K562 (cell line): Measurements from ENCODE around the gene DIP2A. TPM values are rescaled to one million over a fixed set of nuclear protein-coding genes. Genes with fewer than 3 reads are reported as not detected.

Experiments
- ARID4B ChIP-seq: sonication (generic); formaldehyde crosslinking; IDR thresholded peaks from 2 replicates; pipeline ENCODE4 v1.8.0; 2022; ENCODE audit warnings: mild to moderate bottlenecking, missing genetic modification reagents
- CBX2 ChIP-seq: fragments of 200-600 bp; sonication (generic); IDR thresholded peaks from one replicate; pipeline ENCODE4 v1.6.1; 2012; ENCODE audit warnings: mild to moderate bottlenecking, low read length, inconsistent platforms; ENCODE audit not compliant: insufficient read depth, poor library complexity, severe bottlenecking
- CCNT2 ChIP-seq: IDR thresholded peaks from 2 replicates; pipeline ENCODE4 v1.6.1; 2011; ENCODE audit warnings: borderline replicate concordance, low read depth, mild to moderate bottlenecking, moderate library complexity, mixed read lengths, low read length; ENCODE audit not compliant: insufficient read length; ENCODE audit errors: extremely low read depth
- CHCHD3 ChIP-seq: fragments of 250-450 bp; sonication (Bioruptor Pico); IDR thresholded peaks from 2 replicates; pipeline ENCODE4 v2.1.2; 2022; ENCODE audit warnings: mild to moderate bottlenecking
- FOSL1 ChIP-seq: fragments of 200-800 bp; sonication (Bioruptor generic); conservative IDR thresholded peaks from 2 replicates; pipeline ENCODE4 v1.6.1; 2016; ENCODE audit warnings: missing genetic modification characterization, missing compliant biosample characterization
- GMEB1 ChIP-seq: fragments of 250-450 bp; sonication (Bioruptor Pico); IDR thresholded peaks from 2 replicates; pipeline ENCODE4 v1.4.0; 2020; ENCODE audit warnings: mild to moderate bottlenecking
- ID3 ChIP-seq, 2 experiments: fragments of 250-450 bp in 1 of 2; fragments of 450-650 bp in 1 of 2; sonication (Bioruptor Pico) in 1 of 2; IDR thresholded peaks; 2 replicates each; pipeline versions ENCODE4 v1.6.1 to v1.8.0; 2016 to 2021; ENCODE audit warnings: mild to moderate bottlenecking in 2 of 2, moderate library complexity in 2 of 2, missing compliant biosample characterization in 1 of 2, missing genetic modification characterization in 1 of 2
- MCM5 ChIP-seq: fragments of 450-650 bp; IDR thresholded peaks from 2 replicates; pipeline ENCODE4 v1.6.1; 2016; ENCODE audit warnings: low read depth
- MLLT1 ChIP-seq, 2 experiments: fragments of 450-650 bp; IDR thresholded peaks; 2 replicates each; pipeline ENCODE4 v1.6.1; 2016
- NR1H2 ChIP-seq: sonication (generic); formaldehyde crosslinking; IDR thresholded peaks from 2 replicates; pipeline ENCODE4 v1.4.0; 2020; ENCODE audit warnings: mild to moderate bottlenecking, missing genetic modification reagents
- PHF21A ChIP-seq: fragments of 450-650 bp; IDR thresholded peaks from 2 replicates; pipeline ENCODE4 v1.6.1; 2017; ENCODE audit warnings: low read depth, borderline replicate concordance
- POLR2AphosphoS5 ChIP-seq: IDR thresholded peaks from 2 replicates; pipeline ENCODE4 v1.6.1; 2011; ENCODE audit warnings: mild to moderate bottlenecking, low read depth, low read length, moderate library complexity; ENCODE audit not compliant: control insufficient read depth, insufficient read depth
- RBM25 ChIP-seq: fragments of 200-400 bp; formaldehyde crosslinking; IDR thresholded peaks from 2 replicates; pipeline ENCODE4 v1.6.1; 2018; ENCODE audit warnings: low read length, low read depth, moderate library complexity; ENCODE audit not compliant: severe bottlenecking
- TCF7L2 ChIP-seq: fragments of 150-350 bp; IDR thresholded peaks from 2 replicates; pipeline ENCODE4 v1.6.1; 2016; ENCODE audit warnings: low read depth, mild to moderate bottlenecking, low read length, moderate library complexity
- ZBTB17 ChIP-seq: fragments of 450-650 bp; formaldehyde crosslinking; IDR thresholded peaks from 2 replicates; pipeline ENCODE4 v1.4.0; 2020; ENCODE audit warnings: mild to moderate bottlenecking
- ZBTB9 ChIP-seq: fragments of 450-650 bp; formaldehyde crosslinking; IDR thresholded peaks from 2 replicates; pipeline ENCODE4 v1.4.0; 2020; ENCODE audit warnings: mild to moderate bottlenecking, moderate library complexity
- polyA plus RNA-seq, 8 experiments: library from polyadenylated mRNA; depleted of rRNA in 4 of 8; stranded (reverse) in 5 of 8; unstranded in 3 of 8; fragments of >200 nt; fragmentation: Nextera tagmentation in 2 of 8; fragmentation: Illumina TruSeq in 1 of 8; extraction: Ambion mirVana in 2 of 8; extraction: Trizol in 1 of 8; gene quantifications; 2 replicates each; pipeline versions ENCODE4 v1.2.1 to v1.2.3, GENCODE V29; 2011 to 2014; ENCODE audit warnings: inconsistent platforms in 1 of 8, missing spikeins in 1 of 8
- total RNA-seq, 7 experiments: library from RNA; depleted of rRNA in 6 of 7; stranded (reverse); fragments of >200 nt in 6 of 7; fragmentation: Illumina TruSeq in 2 of 7; extraction: Trizol in 2 of 7; gene quantifications; 2 replicates each; pipeline versions ENCODE4 v1.2.1 to v1.2.3, GENCODE V29; 2011 to 2021; ENCODE audit warnings: low replicate concordance in 1 of 7

The DIP2A gene
- total and polyA plus RNA-seq, 9 of the 15 experiments (the other 6 are each of a cell fraction or from before 2014, with no cell fraction given) = 4.3 to 34.5 (median 20.3) TPM

- TF ChIP-seq ARID4B (CRISPR knock-in tag) (peak; percentile 14; the same call in 1 of the 2 replicates), FOSL1 (tag) (peak; percentile 77), MLLT1 (IDR thresholded peaks at IDR 0.05) (peak in 1 of 2 experiments; percentile 99; a peak in 2 of 4 replicates), POLR2AphosphoS5 (peak; percentile 92), PHF21A (peak; percentile 90; the same call in 1 of the 2 replicates), ZBTB17 (CRISPR knock-in tag) (peak; percentile 99), GMEB1 (CRISPR knock-in tag) (peak; percentile 35; the same call in 1 of the 2 replicates), MCM5 (no peak), CBX2 (no peak), CCNT2 (peak; percentile 96), ZBTB9 (peak; percentile 88), CHCHD3 (CRISPR knock-in tag) (0 out of 2 replicates have a peak, but pooled peaks have one; percentile 46), TCF7L2 (no peak), RBM25 (peak; percentile 97), ID3 (CRISPR knock-in tag; IDR thresholded peaks at IDR 0.05) (no peak), ID3 (tag; IDR thresholded peaks at IDR 0.05) (peak; percentile 90; the same call in 1 of the 2 replicates), NR1H2 (CRISPR knock-in tag) (peak; percentile 65; the same call in 1 of the 2 replicates)
Measured at GRCh38 chr21:46458315-46459023, at the start of gene DIP2A (continued).
